Heart right ventricle (tissue), 16 donors: ENCODE measurements around the gene ALDH1A2. TPM values are rescaled to one million over a fixed set of nuclear protein-coding genes. Genes with fewer than 3 reads are reported as not detected.
A peak's percentile ranks its signal among the peaks of the same experiment; 100 is the strongest.

Source experiments
- ATAC-seq, 8 donors: fragments of 200-7000 bp; cut with Tn5 transposase; one replicate each; pipeline ENCODE4 v1.9.1; 2020; ENCODE audit warnings: mild to moderate bottlenecking in 8 of 8, moderate library complexity in 8 of 8, moderate number of reproducible peaks in 1 of 8
- DNase-seq, 2 donors: peaks; one replicate each; pipeline ENCODE4 v3.0.0-alpha.2; 2020
- H3K27ac ChIP-seq, 10 donors: fragments of 200-600 bp; sonication (generic) in 2 of 10; one replicate each; pipeline versions ENCODE4 v1.5.0 to v1.8.0; 2020 to 2022; ENCODE audit warnings: mild to moderate bottlenecking in 3 of 10
- H3K27me3 ChIP-seq, 7 donors: fragments of 200-600 bp; one replicate each; pipeline ENCODE4 v1.8.0; 2021 to 2022; ENCODE audit warnings: mild to moderate bottlenecking in 2 of 7
- H3K36me3 ChIP-seq, 9 donors: fragments of 200-600 bp; sonication (generic) in 1 of 9; one replicate each; pipeline versions ENCODE4 v1.5.0 to v1.8.0; 2020 to 2022; ENCODE audit warnings: mild to moderate bottlenecking in 2 of 9
- H3K4me1 ChIP-seq, 9 donors: fragments of 200-600 bp; sonication (generic) in 1 of 9; one replicate each; pipeline versions ENCODE4 v1.5.0 to v1.8.0; 2020 to 2022; ENCODE audit warnings: mild to moderate bottlenecking in 4 of 9
- H3K4me3 ChIP-seq, 10 donors: fragments of 200-600 bp; sonication (generic) in 2 of 10; one replicate each; pipeline versions ENCODE4 v1.5.0 to v1.8.0; 2020 to 2022; ENCODE audit warnings: mild to moderate bottlenecking in 7 of 10, moderate library complexity in 2 of 10
- H3K9me3 ChIP-seq, 11 donors: fragments of 200-600 bp in 10 of 11; sonication (generic) in 2 of 11; one replicate each; pipeline versions ENCODE4 v1.5.0 to v1.8.0; 2013 to 2022; ENCODE audit warnings: mild to moderate bottlenecking in 2 of 11, control low read depth in 1 of 11, moderate library complexity in 1 of 11
- WGBS, 2 donors: extraction: QIAGEN DNeasy Blood & Tissue Kit; methylation state at CpG; one replicate each; pipeline ENCODE4 v1.1.7; 2013; ENCODE audit warnings: inconsistent platforms in 1 of 2; 5-methylcytosine and 5-hydroxymethylcytosine counted together
- intact Hi-C, 10 donors: fragments of 100-400 bp; cut with DNase I; formaldehyde crosslinking; loops; one replicate each; pipeline versions ENCODE4 v1.11.1 to v1.14.2; 2022
- polyA plus RNA-seq, 2 donors: library from polyadenylated mRNA; stranded (reverse); fragments of 200-250 nt; gene quantifications; one replicate each; pipeline ENCODE4 v1.2.3, GENCODE V29; 2013
- total RNA-seq, 10 donors: library from RNA; stranded (reverse); fragmentation: NEBNext Ultra II Directional in 3 of 10; extraction: Animal tissue kit (Norgen Biotek cat#: 25700) in 3 of 10; gene quantifications; one replicate each; pipeline versions ENCODE4 v1.2.1 to v1.2.4, GENCODE V29; 2021 to 2023
- TF ChIP-seq, protein P1 (sequence below), 9 donors: fragments of 200-600 bp; sonication (generic) in 2 of 9; IDR thresholded peaks; one replicate each; pipeline versions ENCODE4 v1.5.0 to v1.8.0; 2021 to 2022; ENCODE audit warnings: antibody characterized with exemption in 9 of 9, mild to moderate bottlenecking in 5 of 9, moderate library complexity in 1 of 9
- donor health status: Arrhythmogenic right ventricular cardiomyopathy.
- donor health status: ischemic (EF 13 %, LVEDD 7.1; RV severe dilation, severe dysfunction).
- donor health status: healthy with polysubstance abuse.
- donor health status: DM: no; HTN: yes; CAD: no.
- donor health status: DM: no; HTN: no; CAD: no.
- donor health status: ischemic (EF 25% LVEDD 6.9; RV normal size, moderate dysfunction).
- donor health status: ischemic (EF 25% LVEDD 5.7; RV mildly dilated, moderate dysfunction).
- donor health status: healthy.
- donor health status: DM: yes; HTN: yes; CAD: no.
- donor health status: Ischemic cardiomyopathy.
- donor health status: ischemic (EF 35%, LVEDD 5.7; RV mildly dilated, moderate dysfunction).
- donor health status: nonischemic (EF 11% LVEDD 7.7; RV severe dilation, severe dysfunction).
- donor health status: DM: yes; HTN: yes; CAD: no.
- donor health status: PGD.
- donor health status: ischemic (EF 29% LVEDD 5.4; RV normal size, mild dysfunction).
- donor health status: nonischemic (EF 23%, LVEDD 6.1; RV moderate dilation, normal function).

The ALDH1A2 gene
- total and polyA plus RNA-seq, 12 donors: 2.3 to 21.0 (median 9.8) TPM

DNA sequence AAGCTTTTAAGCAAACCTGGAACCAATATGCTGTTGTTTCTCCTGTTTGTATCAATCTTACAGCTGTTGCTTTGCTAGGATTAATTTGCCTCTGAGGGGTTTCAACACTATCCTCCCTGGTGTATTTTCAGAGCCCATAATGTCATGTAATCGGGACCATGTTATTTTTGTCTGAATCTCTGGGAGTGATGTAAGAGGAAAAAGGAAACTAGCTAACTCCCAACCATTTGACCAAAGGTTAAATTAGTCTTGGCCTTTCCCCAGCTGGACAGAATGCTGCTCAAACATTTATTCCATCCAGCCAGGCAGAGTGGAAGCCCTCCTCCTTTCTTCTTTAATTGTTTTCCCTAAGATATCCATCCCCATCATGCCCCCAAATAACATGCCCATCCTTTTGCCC is 142.2 kb downstream of the ALDH1A2 start:
- TF ChIP-seq, protein P1, sequence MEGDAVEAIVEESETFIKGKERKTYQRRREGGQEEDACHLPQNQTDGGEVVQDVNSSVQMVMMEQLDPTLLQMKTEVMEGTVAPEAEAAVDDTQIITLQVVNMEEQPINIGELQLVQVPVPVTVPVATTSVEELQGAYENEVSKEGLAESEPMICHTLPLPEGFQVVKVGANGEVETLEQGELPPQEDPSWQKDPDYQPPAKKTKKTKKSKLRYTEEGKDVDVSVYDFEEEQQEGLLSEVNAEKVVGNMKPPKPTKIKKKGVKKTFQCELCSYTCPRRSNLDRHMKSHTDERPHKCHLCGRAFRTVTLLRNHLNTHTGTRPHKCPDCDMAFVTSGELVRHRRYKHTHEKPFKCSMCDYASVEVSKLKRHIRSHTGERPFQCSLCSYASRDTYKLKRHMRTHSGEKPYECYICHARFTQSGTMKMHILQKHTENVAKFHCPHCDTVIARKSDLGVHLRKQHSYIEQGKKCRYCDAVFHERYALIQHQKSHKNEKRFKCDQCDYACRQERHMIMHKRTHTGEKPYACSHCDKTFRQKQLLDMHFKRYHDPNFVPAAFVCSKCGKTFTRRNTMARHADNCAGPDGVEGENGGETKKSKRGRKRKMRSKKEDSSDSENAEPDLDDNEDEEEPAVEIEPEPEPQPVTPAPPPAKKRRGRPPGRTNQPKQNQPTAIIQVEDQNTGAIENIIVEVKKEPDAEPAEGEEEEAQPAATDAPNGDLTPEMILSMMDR (IDR thresholded peaks at IDR 0.05): no peak
- H3K4me3 ChIP-seq: peak overlapping the region in 2 of 10 donors; percentile 10 to 11
- WGBS, 2 donors: 0 to 4% methylated on average over 1 of the region's 1 CpG
- peak in 1 of 2 donors; percentile 77 for DNase-seq
- intact Hi-C loops: loop anchor here in 3 of 10 donors (5.0 to 10.0 kb wide), 2 partner anchors 119 to 141 kb away; partner anchors contain the start of gene ALDH1A2 (in 2 of the 3)
- peak overlapping the region; percentile 27 to 87 (median 76) for H3K27ac ChIP-seq
- H3K4me1 ChIP-seq: peaks cover 8 to 57% (median 42%) of the 10 kb centered on the region in 9 donors
- H3K36me3 ChIP-seq: no peaks in the 10 kb centered on the region
- H3K9me3 ChIP-seq: no peaks in the 10 kb centered on the region
- no peaks in the 10 kb centered on the region for H3K27me3 ChIP-seq
- ATAC-seq: peak; percentile 78 to 92 (median 86)

DNA sequence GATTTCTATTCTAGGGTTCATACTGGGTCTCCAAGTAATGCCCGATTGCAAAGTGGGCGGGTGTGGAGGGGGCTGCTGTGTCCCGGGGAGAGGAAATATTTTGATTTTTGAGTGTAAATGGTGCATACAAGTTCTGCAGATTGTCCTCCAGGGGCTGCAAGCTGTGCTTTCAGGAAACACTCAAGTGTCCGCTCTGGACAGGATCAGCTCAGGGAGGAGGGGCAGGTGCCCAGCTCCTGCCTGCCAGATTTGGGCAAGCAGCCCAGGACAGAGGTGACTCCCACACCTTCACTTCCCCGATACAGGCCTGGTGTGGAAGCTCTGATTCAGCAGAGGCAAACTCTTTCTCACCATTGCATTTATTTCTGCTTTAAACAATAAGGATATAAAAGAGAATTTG is 142.7 kb downstream of the ALDH1A2 start:
- DNase-seq (peak; percentile 74 to 80), ATAC-seq (peak; percentile 74 to 95 (median 91))
- 4 to 14% methylated on average over 5 of the region's 5 CpGs for WGBS, 2 donors
- peaks cover 8 to 57% (median 42%) of the 10 kb centered on the region in 9 donors for H3K4me1 ChIP-seq
- TF ChIP-seq, protein P1 (IDR thresholded peaks at IDR 0.05): peak in 4 of 9 donors; percentile 31 to 49 (median 44)
- no peaks in the 10 kb centered on the region for H3K27me3 ChIP-seq
- peak overlapping the region; percentile 11 to 87 (median 76) for H3K27ac ChIP-seq
- intact Hi-C loops: loop anchor here in 3 of 10 donors (5.0 to 10.0 kb wide), 2 partner anchors 120 to 142 kb away; partner anchors contain the start of gene ALDH1A2 (in 2 of the 3)
- H3K4me3 ChIP-seq: peak overlapping the region in 2 of 10 donors; percentile 10 to 11
- no peaks in the 10 kb centered on the region for H3K9me3 ChIP-seq
- no peaks in the 10 kb centered on the region for H3K36me3 ChIP-seq

DNA sequence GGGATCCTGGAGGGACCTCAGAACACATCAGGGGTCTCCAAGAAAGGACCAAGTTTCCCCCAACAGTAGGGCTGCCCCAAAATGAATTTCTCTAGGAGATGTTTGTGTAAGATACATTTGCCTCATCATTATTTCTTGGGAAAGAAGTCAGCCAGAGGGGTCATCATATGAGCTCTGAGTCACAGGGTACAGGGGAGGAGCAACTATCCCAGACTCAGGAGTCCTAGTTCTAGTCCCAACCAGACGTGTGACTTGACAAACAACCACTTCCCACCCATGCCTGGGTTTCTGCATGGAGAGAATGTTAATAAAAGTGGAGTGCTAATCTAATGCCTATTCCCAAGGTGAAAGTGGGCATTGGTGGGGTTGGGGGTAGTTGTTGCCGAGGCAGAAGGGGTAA is 144.1 kb downstream of the ALDH1A2 start:
- 87 to 90% methylated on average over 2 of the region's 2 CpGs for WGBS, 2 donors
- no peaks in the 10 kb centered on the region for H3K9me3 ChIP-seq
- DNase-seq: no peak
- ATAC-seq: peak in 1 of 8 donors; percentile 19
- H3K27me3 ChIP-seq: no peaks in the 10 kb centered on the region
- peak overlapping the region in 3 of 10 donors; percentile 81 to 87 (median 82) for H3K27ac ChIP-seq
- no peaks in the 10 kb centered on the region for H3K36me3 ChIP-seq
- intact Hi-C loops: loop anchor here in 3 of 10 donors (5.0 to 10.0 kb wide), 2 partner anchors 121 to 143 kb away; partner anchors contain the start of gene ALDH1A2 (in 2 of the 3)
- peaks cover 8 to 64% (median 42%) of the 10 kb centered on the region in 9 donors for H3K4me1 ChIP-seq
- TF ChIP-seq, protein P1 (IDR thresholded peaks at IDR 0.05): no peak
- no peak overlapping the region for H3K4me3 ChIP-seq

DNA sequence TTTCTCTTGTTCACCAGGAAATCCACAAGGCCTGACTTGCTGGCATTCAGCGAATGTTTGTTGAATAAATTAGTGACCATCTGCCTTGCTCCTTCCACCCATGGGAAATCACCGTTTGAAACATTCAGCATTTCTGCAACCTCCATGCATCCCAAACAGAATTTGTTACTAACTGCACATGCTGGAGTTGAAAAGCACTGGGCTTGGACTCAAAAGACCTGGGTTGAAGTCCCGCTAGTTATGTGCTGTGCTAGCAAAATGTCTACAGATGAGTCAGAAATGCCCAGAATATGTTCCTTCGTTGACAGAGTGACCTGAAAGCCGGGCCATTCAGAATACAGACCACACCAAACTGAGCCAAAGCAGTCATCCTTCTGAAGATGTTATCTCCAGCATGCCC is 144.6 kb downstream of the ALDH1A2 start:
- intact Hi-C loops: loop anchor here in 4 of 10 donors (1.0 to 10.0 kb wide), 3 partner anchors 29 to 144 kb away; partner anchors contain the start of gene ALDH1A2 (in 2 of the 4)
- 57 to 62% methylated on average over 5 of the region's 5 CpGs for WGBS, 2 donors

More for the DNA sequence above, 144.6 kb downstream of the ALDH1A2 start:
- no peaks in the 10 kb centered on the region for H3K36me3 ChIP-seq
- H3K4me3 ChIP-seq: no peak overlapping the region
- TF ChIP-seq, protein P1 (IDR thresholded peaks at IDR 0.05): no peak
- no peaks in the 10 kb centered on the region for H3K9me3 ChIP-seq
- no peak for ATAC-seq
- no peak for DNase-seq
- H3K27ac ChIP-seq: peak overlapping the region in 2 of 10 donors; percentile 25 to 82
- no peaks in the 10 kb centered on the region for H3K27me3 ChIP-seq
- peaks cover 8 to 64% (median 42%) of the 10 kb centered on the region in 9 donors for H3K4me1 ChIP-seq
